ENCODE results near the gene LRRC28. TPM values are rescaled to one million over a fixed set of nuclear protein-coding genes. Genes with fewer than 3 reads are reported as not detected.
"Not testable (repeated sequence)": the region's sequence is repeated elsewhere in the genome, so short reads cannot be mapped to it uniquely, and the experiment has no call there.

LRRC28 gene
- total and polyA plus RNA-seq, 5 donors = 13.7 to 30.9 (median 30.5) TPM

DNA sequence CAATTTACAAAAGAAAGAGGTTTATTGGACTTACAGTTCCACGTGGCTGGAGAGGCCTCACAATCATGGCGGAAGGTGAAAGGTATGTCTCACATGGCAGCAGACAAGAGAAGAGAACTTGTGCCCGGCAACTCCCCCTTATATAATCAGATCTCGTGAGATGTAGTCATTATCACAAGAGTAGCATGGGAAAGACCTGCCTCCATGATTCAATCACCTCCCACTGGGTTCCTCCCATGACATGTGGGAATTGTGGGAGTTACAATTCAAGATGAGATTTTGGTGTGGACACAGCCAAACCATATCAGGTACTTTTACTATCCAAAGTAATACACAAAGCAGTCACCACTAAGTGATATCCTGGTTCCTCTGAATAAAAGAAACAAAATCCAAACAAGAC lies 149.9 kb downstream of the LRRC28 start:
- ATAC-seq; H3K9me3 ChIP-seq (ENCODE audit: control insufficient read depth, low read length); H3K27me3 ChIP-seq (ENCODE audit: control insufficient read depth, insufficient read depth); H3K4me3 ChIP-seq (ENCODE audit: low read length); intact Hi-C loops (cut with DNase I); H3K4me1 ChIP-seq (ENCODE audit: control insufficient read depth, insufficient read depth, low read length); DNase-seq; H3K27ac ChIP-seq (ENCODE audit: low read length): not testable (repeated sequence)
- WGBS = 83% methylated on average over 4 of the region's 4 CpGs

- ATAC-seq = peak; percentile 22 to 45
Observed at GRCh38 chr15:99402014-99402729, 150.9 kb downstream of the LRRC28 start.

GRCh38 chr15:99403597-99403996 lies 152.3 kb downstream of the LRRC28 start:
- H3K4me1 ChIP-seq (ENCODE audit: control insufficient read depth, insufficient read depth, low read length) = peaks cover 8% of the 10 kb centered on the region
- intact Hi-C loops (cut with DNase I) = no loop called here
- no peaks in the 10 kb centered on the region for H3K27me3 ChIP-seq (ENCODE audit: control insufficient read depth, insufficient read depth)
- H3K27ac ChIP-seq (ENCODE audit: low read length) = no peak overlapping the region
- WGBS = 92% methylated on average over 11 of the region's 11 CpGs
- no peak overlapping the region for H3K4me3 ChIP-seq (ENCODE audit: low read length)
- no peaks in the 10 kb centered on the region for H3K9me3 ChIP-seq (ENCODE audit: control insufficient read depth, low read length)
- ATAC-seq = no peak
- no peak for DNase-seq

More at GRCh38 chr15:99402014-99402729, 150.9 kb downstream of the LRRC28 start:
- intact Hi-C loops (cut with DNase I) = no loop called here
- WGBS = 56% methylated on average over 13 of the region's 13 CpGs
- Histone ChIP-seq H3K9me3 (ENCODE audit: control insufficient read depth, low read length) (no peaks in the 10 kb centered on the region), H3K27ac (ENCODE audit: low read length) (no peak overlapping the region), H3K4me3 (ENCODE audit: low read length) (no peak overlapping the region), H3K27me3 (ENCODE audit: control insufficient read depth, insufficient read depth) (no peaks in the 10 kb centered on the region), H3K4me1 (ENCODE audit: control insufficient read depth, insufficient read depth, low read length) (no peaks in the 10 kb centered on the region)
- DNase-seq = peak in 1 of 3 donors; percentile 19

GRCh38 chr15:99404454-99404853 lies 153.2 kb downstream of the LRRC28 start:
- no peak for DNase-seq
- Histone ChIP-seq H3K4me3 (ENCODE audit: low read length) (no peak overlapping the region), H3K27me3 (ENCODE audit: control insufficient read depth, insufficient read depth) (no peaks in the 10 kb centered on the region), H3K9me3 (ENCODE audit: control insufficient read depth, low read length) (no peaks in the 10 kb centered on the region), H3K27ac (ENCODE audit: low read length) (no peak overlapping the region), H3K4me1 (ENCODE audit: control insufficient read depth, insufficient read depth, low read length) (peaks cover 10% of the 10 kb centered on the region)
- 89% methylated on average over 16 of the region's 16 CpGs for WGBS
- ATAC-seq = no peak
- intact Hi-C loops (cut with DNase I) = no loop called here

DNA sequence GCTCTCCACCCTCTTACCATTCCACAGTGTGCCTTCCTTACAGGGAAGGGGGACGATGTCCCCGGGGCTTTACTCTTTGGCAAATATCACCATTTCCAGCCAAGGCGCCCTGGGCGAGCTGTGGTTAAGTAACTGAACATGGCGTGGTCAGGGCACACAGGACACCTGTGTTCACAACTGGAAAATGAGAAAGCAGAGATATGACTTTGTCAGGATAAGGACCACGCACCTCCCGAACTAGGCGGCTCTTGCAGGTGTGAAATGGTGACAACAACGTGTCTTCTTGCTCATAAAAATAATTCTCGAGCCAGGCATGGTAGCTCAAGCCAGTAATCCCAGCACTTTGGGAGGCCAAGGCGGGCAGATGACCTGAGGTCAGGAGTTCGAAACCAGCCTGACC lies 154.8 kb downstream of the LRRC28 start:
- no peak for ATAC-seq
- H3K27me3 ChIP-seq (ENCODE audit: control insufficient read depth, insufficient read depth) = no peaks in the 10 kb centered on the region
- intact Hi-C loops (cut with DNase I) = loop anchor here in 1 of 4 donors (5.0 kb wide), 1 partner anchor 296 kb away; no protein-coding TSS in a partner anchor
- H3K9me3 ChIP-seq (ENCODE audit: control insufficient read depth, low read length) = no peaks in the 10 kb centered on the region
- peaks cover 10% of the 10 kb centered on the region for H3K4me1 ChIP-seq (ENCODE audit: control insufficient read depth, insufficient read depth, low read length)
- H3K27ac ChIP-seq (ENCODE audit: low read length) = no peak overlapping the region
- H3K4me3 ChIP-seq (ENCODE audit: low read length) = no peak overlapping the region
- 97% methylated on average over 12 of the region's 12 CpGs for WGBS
- DNase-seq = peak in 1 of 3 donors; percentile 30

GRCh38 chr15:99406716-99407487 lies 155.6 kb downstream of the LRRC28 start:
- ATAC-seq (no peak), DNase-seq (peak in 2 of 3 donors; percentile 26 to 50)
- Histone ChIP-seq H3K27ac (ENCODE audit: low read length) (no peak overlapping the region), H3K9me3 (ENCODE audit: control insufficient read depth, low read length) (no peaks in the 10 kb centered on the region), H3K4me3 (ENCODE audit: low read length) (no peak overlapping the region), H3K27me3 (ENCODE audit: control insufficient read depth, insufficient read depth) (no peaks in the 10 kb centered on the region), H3K4me1 (ENCODE audit: control insufficient read depth, insufficient read depth, low read length) (peaks cover 10% of the 10 kb centered on the region)
- WGBS = 95% methylated on average over 17 of the region's 17 CpGs
- intact Hi-C loops (cut with DNase I) = loop anchor here in 1 of 4 donors (5.0 kb wide), 1 partner anchor 295 kb away; no protein-coding TSS in a partner anchor

DNA sequence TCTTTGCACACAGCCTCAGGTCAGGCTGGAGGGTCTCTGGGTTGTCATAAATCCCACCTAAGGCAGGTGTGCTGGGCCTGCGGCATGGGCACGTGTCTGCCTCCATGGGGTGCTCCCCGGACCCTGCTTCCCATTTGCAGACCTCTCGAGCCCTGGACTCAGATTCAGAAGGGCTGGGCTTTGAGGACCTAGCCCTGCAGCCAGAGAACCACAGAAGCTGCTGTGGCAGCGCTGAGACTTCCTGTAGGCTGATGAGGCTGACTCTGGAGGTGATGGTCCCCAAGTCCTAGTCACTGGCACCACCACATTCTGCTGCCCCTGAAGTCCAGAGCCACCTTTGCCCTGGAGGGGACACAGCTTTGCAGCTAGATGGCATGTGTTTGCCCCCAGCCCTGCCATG lies 156.4 kb downstream of the LRRC28 start:
- H3K4me3 ChIP-seq (ENCODE audit: low read length) = no peak overlapping the region
- 72% methylated on average over 5 of the region's 5 CpGs for WGBS
- intact Hi-C loops (cut with DNase I) = loop anchor here in 1 of 4 donors (5.0 kb wide), 1 partner anchor 295 kb away; no protein-coding TSS in a partner anchor
- ATAC-seq (peak in 1 of 2 donors; percentile 9), DNase-seq (peak in 1 of 3 donors; percentile 55)
- H3K27me3 ChIP-seq (ENCODE audit: control insufficient read depth, insufficient read depth) = no peaks in the 10 kb centered on the region
- no peaks in the 10 kb centered on the region for H3K9me3 ChIP-seq (ENCODE audit: control insufficient read depth, low read length)
- H3K4me1 ChIP-seq (ENCODE audit: control insufficient read depth, insufficient read depth, low read length) = peaks cover 10% of the 10 kb centered on the region
- H3K27ac ChIP-seq (ENCODE audit: low read length) = peak overlapping the region; percentile 15

- peak; percentile 59 to 77 (median 75) for DNase-seq
- H3K27me3 ChIP-seq (ENCODE audit: control insufficient read depth, insufficient read depth) = no peaks in the 10 kb centered on the region
Observed at GRCh38 chr15:99408236-99409096, 157.2 kb downstream of the LRRC28 start.

DNA sequence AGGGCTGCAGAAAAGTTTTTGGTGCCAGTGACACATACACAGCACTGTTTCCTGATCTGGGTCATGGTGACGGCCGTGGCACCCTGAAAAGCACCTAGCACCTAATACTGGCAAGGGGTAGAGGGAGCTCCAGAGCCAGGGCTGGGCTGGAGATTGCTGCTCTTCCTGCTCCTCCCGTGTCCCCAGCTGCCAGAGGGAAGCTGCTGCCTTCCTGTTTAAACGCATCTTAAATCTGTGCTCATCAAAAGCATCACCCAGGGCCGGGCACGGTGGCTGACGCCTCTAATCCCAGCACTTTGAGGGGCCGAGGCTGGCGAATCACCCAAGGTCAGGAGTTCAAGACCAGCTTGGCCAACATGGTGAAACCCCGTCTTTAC lies 157.8 kb downstream of the LRRC28 start:
- DNase-seq (peak; percentile 71 to 85 (median 84)), ATAC-seq (peak; percentile 82 to 87)
- H3K9me3 ChIP-seq (ENCODE audit: control insufficient read depth, low read length) = no peaks in the 10 kb centered on the region
- H3K27ac ChIP-seq (ENCODE audit: low read length) = no peak overlapping the region
- no peaks in the 10 kb centered on the region for H3K27me3 ChIP-seq (ENCODE audit: control insufficient read depth, insufficient read depth)
- intact Hi-C loops (cut with DNase I) = loop anchor here in 1 of 4 donors (5.0 kb wide), 1 partner anchor 293 kb away; no protein-coding TSS in a partner anchor
- no peak overlapping the region for H3K4me3 ChIP-seq (ENCODE audit: low read length)
- WGBS = 14% methylated on average over 10 of the region's 10 CpGs
- peaks cover 10% of the 10 kb centered on the region for H3K4me1 ChIP-seq (ENCODE audit: control insufficient read depth, insufficient read depth, low read length)

More at GRCh38 chr15:99408236-99409096, 157.2 kb downstream of the LRRC28 start:
- no peaks in the 10 kb centered on the region for H3K9me3 ChIP-seq (ENCODE audit: control insufficient read depth, low read length)
- WGBS = 33% methylated on average over 12 of the region's 12 CpGs
- intact Hi-C loops (cut with DNase I) = loop anchor here in 1 of 4 donors (5.0 kb wide), 1 partner anchor 294 kb away; no protein-coding TSS in a partner anchor
- ATAC-seq = peak; percentile 58 to 65
- H3K27ac ChIP-seq (ENCODE audit: low read length) = peak overlapping the region; percentile 51
- peaks cover 10% of the 10 kb centered on the region for H3K4me1 ChIP-seq (ENCODE audit: control insufficient read depth, insufficient read depth, low read length)
- no peak overlapping the region for H3K4me3 ChIP-seq (ENCODE audit: low read length)

GRCh38 chr15:99409560-99409959 lies 158.3 kb downstream of the LRRC28 start:
- intact Hi-C loops (cut with DNase I) = loop anchor here in 1 of 4 donors (5.0 kb wide), 1 partner anchor 293 kb away; no protein-coding TSS in a partner anchor
- Histone ChIP-seq H3K4me3 (ENCODE audit: low read length) (no peak overlapping the region), H3K4me1 (ENCODE audit: control insufficient read depth, insufficient read depth, low read length) (peaks cover 10% of the 10 kb centered on the region), H3K27ac (ENCODE audit: low read length) (no peak overlapping the region), H3K9me3 (ENCODE audit: control insufficient read depth, low read length) (no peaks in the 10 kb centered on the region), H3K27me3 (ENCODE audit: control insufficient read depth, insufficient read depth) (no peaks in the 10 kb centered on the region)
- peak in 1 of 3 donors; percentile 22 for DNase-seq
- ATAC-seq = no peak
- WGBS = 92% methylated on average over 6 of the region's 6 CpGs

Measured in right cardiac atrium (tissue), 5 donors.